GM12878 (cell line): ENCODE data around the gene CORO1C. TPM values are rescaled to one million over a fixed set of nuclear protein-coding genes. Genes with fewer than 3 reads are reported as not detected.

ENCODE experiments used
- ATAC-seq: fragments of 200-7000 bp; cut with Tn5 transposase; 3 replicates; pipeline ENCODE4 v1.9.1; 2020; ENCODE audit warnings: mild to moderate bottlenecking, moderate library complexity
- BruUV-seq: library from RNA; stranded (reverse); fragments of 400-500 nt; replicated peaks from 2 replicates; lab custom pipeline; 2021; lab: Mats Ljungman, UMichigan
- CTCF ChIA-PET: fragments of 300-600 bp; sonication (Branson Sonifier 250); formaldehyde crosslinking; extraction: SDS; loops from one replicate; lab custom pipeline; 2021; ENCODE audit warnings: inconsistent platforms; lab: Yijun Ruan, JAX
- POLR2A ChIA-PET: fragments of 350-600 bp; formaldehyde crosslinking; extraction: SDS; loops from one replicate; lab custom pipeline; 2021; ENCODE audit warnings: inconsistent platforms; lab: Charles Lee
- RAD21 ChIA-PET: fragments of 300-600 bp; sonication (Branson Sonifier 250); formaldehyde crosslinking; loops from one replicate; lab custom pipeline; 2023; ENCODE audit warnings: antibody characterized with exemption; ENCODE audit not compliant: unreplicated experiment; lab: Charles Lee
- SMC1A ChIA-PET: fragments of 300-600 bp; sonication (Branson Sonifier 250); formaldehyde crosslinking; loops from one replicate; lab custom pipeline; 2023; ENCODE audit not compliant: unreplicated experiment, uncharacterized antibody; lab: Charles Lee
- DNase-seq: peaks from one replicate; pipeline ENCODE4 v3.0.0-alpha.2; 2011; ENCODE audit warnings: low read depth, low spot score
- FAIRE-seq: peaks from 3 replicates; lab custom pipeline; 2011; peaks lifted over from hg19 to GRCh38; lab: Jason Lieb, UNC
- H2AFZ ChIP-seq: 2 replicates; pipeline ENCODE4 v1.6.0; 2011; ENCODE audit warnings: low read depth, low read length, control low read depth; ENCODE audit not compliant: control insufficient read depth
- H3K27ac ChIP-seq: 2 replicates; pipeline ENCODE4 v1.5.1; 2011; ENCODE audit warnings: control low read depth; ENCODE audit not compliant: control insufficient read depth, insufficient read depth
- H3K27me3 ChIP-seq, 2 experiments: replicated peaks in 1 of 2; 2 replicates each; pipeline versions ENCODE4 v1.6.0 to v1.6.1; 2011; ENCODE audit warnings: low read length in 1 of 2; ENCODE audit not compliant: control insufficient read depth in 2 of 2, insufficient read depth in 2 of 2
- H3K36me3 ChIP-seq, 2 experiments: 2 replicates each; pipeline ENCODE4 v1.5.1; 2011; ENCODE audit warnings: low read length in 1 of 2; ENCODE audit not compliant: control insufficient read depth in 2 of 2, insufficient read depth in 2 of 2
- H3K4me1 ChIP-seq: 2 replicates; pipeline ENCODE4 v1.6.1; 2011; ENCODE audit warnings: mild to moderate bottlenecking, low read length, moderate library complexity, mixed read lengths; ENCODE audit not compliant: control insufficient read depth, insufficient read depth
- H3K4me2 ChIP-seq: 2 replicates; pipeline ENCODE4 v1.6.0; 2011; ENCODE audit warnings: control low read depth; ENCODE audit not compliant: control insufficient read depth, insufficient read depth
- H3K4me3 ChIP-seq: fragments of 200-600 bp; sonication (generic); 2 replicates; pipeline ENCODE4 v1.5.1; 2016
- H3K79me2 ChIP-seq: 2 replicates; pipeline ENCODE4 v1.6.0; 2011; ENCODE audit warnings: low read length; ENCODE audit not compliant: control insufficient read depth, insufficient read depth
- H3K9ac ChIP-seq: 2 replicates; pipeline ENCODE4 v1.8.0; 2011; ENCODE audit warnings: low read length, control low read depth, mixed read lengths; ENCODE audit not compliant: control insufficient read depth, insufficient read depth
- H3K9me3 ChIP-seq: replicated peaks from 3 replicates; pipeline ENCODE4 v1.5.1; 2011; ENCODE audit warnings: mild to moderate bottlenecking, low read length; ENCODE audit not compliant: control insufficient read depth, insufficient read depth
- H4K20me1 ChIP-seq: 2 replicates; pipeline ENCODE4 v1.6.0; 2011; ENCODE audit not compliant: control insufficient read depth, insufficient read depth
- CREB1 ChIP-seq: IDR thresholded peaks from 2 replicates; pipeline ENCODE4 v1.6.1; 2012; ENCODE audit warnings: low read depth, mild to moderate bottlenecking, inconsistent platforms
- FOS ChIP-seq: IDR thresholded peaks from 3 replicates; pipeline ENCODE4 v1.6.1; 2011; ENCODE audit warnings: borderline replicate concordance; ENCODE audit not compliant: insufficient read length; ENCODE audit errors: extremely low read depth
- HDAC2 ChIP-seq: fragments of 200-600 bp; sonication (generic); IDR thresholded peaks from 2 replicates; pipeline ENCODE4 v1.6.1; 2017
- MEF2A ChIP-seq: IDR thresholded peaks from 2 replicates; pipeline ENCODE4 v1.6.1; 2011; ENCODE audit warnings: low read depth, mild to moderate bottlenecking, low read length, moderate library complexity; ENCODE audit not compliant: insufficient read depth
- MXI1 ChIP-seq: fragments of 150-350 bp; IDR thresholded peaks from 2 replicates; pipeline ENCODE4 v1.6.1; 2011; ENCODE audit warnings: low read depth, mild to moderate bottlenecking, inconsistent platforms, low read length, improper control_type of control experiment
- NBN ChIP-seq: fragments of 450-650 bp; IDR thresholded peaks from 2 replicates; pipeline ENCODE4 v1.6.1; 2016
- PAX8 ChIP-seq: fragments of 450-650 bp; IDR thresholded peaks from 2 replicates; pipeline ENCODE4 v1.6.1; 2017; ENCODE audit warnings: mild to moderate bottlenecking, moderate library complexity
- POU2F2 ChIP-seq: IDR thresholded peaks from 3 replicates; pipeline ENCODE4 v1.6.1; 2011; ENCODE audit warnings: low read depth, mild to moderate bottlenecking, low read length, borderline replicate concordance
- RAD21 ChIP-seq: IDR thresholded peaks from 2 replicates; pipeline ENCODE4 v1.6.1; 2011; ENCODE audit warnings: mild to moderate bottlenecking, low read depth, low read length, moderate library complexity; ENCODE audit not compliant: insufficient read depth
- SREBF1 ChIP-seq: IDR thresholded peaks from 2 replicates; pipeline ENCODE4 v1.6.1; 2012; ENCODE audit warnings: mild to moderate bottlenecking, low read length
- SUZ12 ChIP-seq: fragments of 200-600 bp; sonication (generic); IDR thresholded peaks from one replicate; pipeline ENCODE4 v1.6.1; 2018; ENCODE audit warnings: antibody characterized with exemption, mild to moderate bottlenecking; ENCODE audit not compliant: unreplicated experiment
- TARDBP ChIP-seq: IDR thresholded peaks from 2 replicates; pipeline ENCODE4 v1.6.1; 2016; ENCODE audit warnings: borderline replicate concordance
- TBL1XR1 ChIP-seq: IDR thresholded peaks from 2 replicates; pipeline ENCODE4 v1.6.1; 2012; ENCODE audit warnings: low read depth, low read length, improper control_type of control experiment
- TCF3 ChIP-seq: IDR thresholded peaks from 2 replicates; pipeline ENCODE4 v1.6.1; 2012; ENCODE audit warnings: low read depth, mild to moderate bottlenecking, low read length, borderline replicate concordance; ENCODE audit not compliant: insufficient read depth
- WGBS: methylation state at CpG from one replicate; pipeline ENCODE4 v1.1.6; 2016; ENCODE audit warnings: low lambda C conversion rate; ENCODE audit not compliant: insufficient replicate concordance, insufficient coverage; ENCODE audit errors: missing lambda C conversion rate; 5-methylcytosine and 5-hydroxymethylcytosine counted together
- in situ Hi-C: fragments of 300-500 bp; cut with MboI; formaldehyde crosslinking; loops from 9 replicates; pipeline ENCODE4 v1.14.3; 2018; ENCODE audit warnings: mixed read lengths
- intact Hi-C: fragments of 100-400 bp; cut with micrococcal nuclease; formaldehyde crosslinking; loops from one replicate; pipeline ENCODE4 v1.14.2; 2022; ENCODE audit not compliant: unreplicated experiment
- polyA plus RNA-seq, 11 experiments: library from polyadenylated mRNA; depleted of rRNA in 4 of 11; unstranded in 6 of 11; stranded (reverse) in 5 of 11; fragments of >200 nt; fragmentation: Nextera tagmentation in 4 of 11; fragmentation: Illumina TruSeq in 1 of 11; extraction: Ambion mirVana in 4 of 11; extraction: Trizol in 1 of 11; gene quantifications; 1 replicate in 1 of 11; 2 replicates in 10 of 11; pipeline versions ENCODE4 v1.2.1 to v1.2.3, GENCODE V29; 2011 to 2016; ENCODE audit warnings: inconsistent platforms in 2 of 11, missing spikeins in 2 of 11, low read depth in 1 of 11
- total RNA-seq, 4 experiments: library from RNA; depleted of rRNA in 3 of 4; stranded (reverse); fragments of >200 nt in 3 of 4; fragmentation: Illumina TruSeq in 1 of 4; extraction: Trizol in 1 of 4; gene quantifications; 2 replicates each; pipeline versions ENCODE4 v1.2.1 to v1.2.3, GENCODE V29; 2013 to 2021
- TF ChIP-seq, protein P1 (sequence below): fragments of 450-650 bp; formaldehyde crosslinking; IDR thresholded peaks from 2 replicates; pipeline ENCODE4 v1.4.0; 2022; ENCODE audit warnings: mild to moderate bottlenecking, moderate library complexity
- TF ChIP-seq, protein P2 (sequence below): fragments of 450-650 bp; IDR thresholded peaks from 2 replicates; pipeline ENCODE4 v1.6.1; 2018; ENCODE audit warnings: borderline replicate concordance, mild to moderate bottlenecking; ENCODE audit not compliant: partially characterized antibody
- TF ChIP-seq, protein P3 (sequence below): IDR thresholded peaks from 2 replicates; pipeline ENCODE4 v1.6.1; 2011; ENCODE audit warnings: low read depth, mild to moderate bottlenecking, low read length, moderate library complexity, borderline replicate concordance; ENCODE audit errors: extremely low read depth
- TF ChIP-seq, protein P4 (sequence below): fragments of 450-650 bp; IDR thresholded peaks from 2 replicates; pipeline ENCODE4 v1.6.1; 2017; ENCODE audit warnings: borderline replicate concordance

Gene CORO1C
- total and polyA plus RNA-seq, 10 of the 15 experiments (the other 5 are each of a cell fraction or from before 2014, with no cell fraction given), result 52.7 to 254 (median 171) TPM

DNA sequence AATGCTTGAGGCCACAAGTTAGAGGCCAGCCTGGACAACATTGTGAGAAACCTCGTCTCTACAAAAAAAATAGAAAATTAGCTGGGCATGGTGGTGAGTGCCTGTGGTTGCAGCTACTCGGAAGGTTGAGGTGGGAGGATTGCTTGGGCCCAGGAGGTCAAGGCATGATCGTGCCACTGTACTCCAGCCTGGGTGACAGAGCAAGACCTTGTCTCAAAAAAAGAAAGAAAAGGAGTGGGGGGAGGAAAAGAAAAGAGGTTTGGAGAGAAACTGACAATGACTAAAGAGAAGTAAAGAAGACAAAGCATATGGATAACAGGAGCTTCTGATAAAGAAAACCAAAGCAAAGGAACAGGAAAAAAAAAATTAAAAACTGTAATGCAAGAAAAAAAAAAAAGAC lies 60.2 kb downstream of the CORO1C start:
- Histone ChIP-seq H4K20me1 (no peaks in the 10 kb centered on the region), H3K4me3 (no peak overlapping the region), H3K79me2 (peaks cover 34% of the 10 kb centered on the region), H3K4me1 (peaks cover 23% of the 10 kb centered on the region), H3K9ac (no peak overlapping the region), H3K9me3 (no peaks in the 10 kb centered on the region), H3K27ac (no peak overlapping the region), H3K27me3 (no peaks in the 10 kb centered on the region), H3K36me3 (peaks cover 4 to 12% of the 10 kb centered on the region in 2 experiments), H3K4me2 (no peak overlapping the region), H2AFZ (no peak overlapping the region)
- ATAC-seq, result no peak
- 70% methylated on average over 3 of the region's 3 CpGs for WGBS
- BruUV-seq, result no TSS peak
- ChIA-PET POLR2A (interaction anchor here (0.6 to 2.9 kb wide), 2 partner anchors 15 to 109 kb away, joined by 4 to 19 read pairs; partner anchors contain the start of gene ISCU), RAD21 (interaction anchor here (1.7 kb wide), 1 partner anchor 10 kb away, joined by 3 read pairs; no protein-coding TSS in a partner anchor), CTCF (interaction anchor here (1.0 to 3.3 kb wide), 3 partner anchors 15 to 53 kb away, joined by 3 to 21 read pairs (median 8); no protein-coding TSS in a partner anchor), SMC1A (interaction anchor here (11.4 to 11.9 kb wide), 2 partner anchors 17 to 130 kb away, joined by 215 to 293 read pairs; no protein-coding TSS in a partner anchor)
- in situ Hi-C loops, result no loop called here
- no peak for FAIRE-seq
- intact Hi-C loops, result no loop called here
- no peak for DNase-seq
- TF ChIP-seq SUZ12 (no peak), SREBF1 (no peak), RAD21 (no peak), POU2F2 (no peak), NBN (no peak), TARDBP (no peak), PAX8 (no peak), MEF2A (no peak), HDAC2 (no peak), FOS (no peak), MXI1 (no peak), CREB1 (no peak), TCF3 (no peak), TBL1XR1 (no peak)
- TF ChIP-seq, protein P1, sequence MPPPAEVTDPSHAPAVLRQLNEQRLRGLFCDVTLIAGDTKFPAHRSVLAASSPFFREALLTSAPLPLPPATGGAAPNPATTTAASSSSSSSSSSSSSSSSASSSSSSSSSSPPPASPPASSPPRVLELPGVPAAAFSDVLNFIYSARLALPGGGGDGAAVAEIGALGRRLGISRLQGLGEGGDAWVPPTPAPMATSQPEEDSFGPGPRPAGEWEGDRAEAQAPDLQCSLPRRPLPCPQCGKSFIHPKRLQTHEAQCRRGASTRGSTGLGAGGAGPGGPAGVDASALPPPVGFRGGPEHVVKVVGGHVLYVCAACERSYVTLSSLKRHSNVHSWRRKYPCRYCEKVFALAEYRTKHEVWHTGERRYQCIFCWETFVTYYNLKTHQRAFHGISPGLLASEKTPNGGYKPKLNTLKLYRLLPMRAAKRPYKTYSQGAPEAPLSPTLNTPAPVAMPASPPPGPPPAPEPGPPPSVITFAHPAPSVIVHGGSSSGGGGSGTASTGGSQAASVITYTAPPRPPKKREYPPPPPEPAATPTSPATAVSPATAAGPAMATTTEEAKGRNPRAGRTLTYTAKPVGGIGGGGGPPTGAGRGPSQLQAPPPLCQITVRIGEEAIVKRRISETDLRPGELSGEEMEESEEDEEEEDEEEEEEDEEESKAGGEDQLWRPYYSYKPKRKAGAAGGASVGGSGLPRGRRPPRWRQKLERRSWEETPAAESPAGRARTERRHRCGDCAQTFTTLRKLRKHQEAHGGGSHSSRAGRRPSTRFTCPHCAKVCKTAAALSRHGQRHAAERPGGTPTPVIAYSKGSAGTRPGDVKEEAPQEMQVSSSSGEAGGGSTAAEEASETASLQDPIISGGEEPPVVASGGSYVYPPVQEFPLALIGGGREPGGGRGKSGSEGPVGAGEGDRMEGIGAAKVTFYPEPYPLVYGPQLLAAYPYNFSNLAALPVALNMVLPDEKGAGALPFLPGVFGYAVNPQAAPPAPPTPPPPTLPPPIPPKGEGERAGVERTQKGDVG (CRISPR knock-in tag), result no peak
- TF ChIP-seq, protein P2, sequence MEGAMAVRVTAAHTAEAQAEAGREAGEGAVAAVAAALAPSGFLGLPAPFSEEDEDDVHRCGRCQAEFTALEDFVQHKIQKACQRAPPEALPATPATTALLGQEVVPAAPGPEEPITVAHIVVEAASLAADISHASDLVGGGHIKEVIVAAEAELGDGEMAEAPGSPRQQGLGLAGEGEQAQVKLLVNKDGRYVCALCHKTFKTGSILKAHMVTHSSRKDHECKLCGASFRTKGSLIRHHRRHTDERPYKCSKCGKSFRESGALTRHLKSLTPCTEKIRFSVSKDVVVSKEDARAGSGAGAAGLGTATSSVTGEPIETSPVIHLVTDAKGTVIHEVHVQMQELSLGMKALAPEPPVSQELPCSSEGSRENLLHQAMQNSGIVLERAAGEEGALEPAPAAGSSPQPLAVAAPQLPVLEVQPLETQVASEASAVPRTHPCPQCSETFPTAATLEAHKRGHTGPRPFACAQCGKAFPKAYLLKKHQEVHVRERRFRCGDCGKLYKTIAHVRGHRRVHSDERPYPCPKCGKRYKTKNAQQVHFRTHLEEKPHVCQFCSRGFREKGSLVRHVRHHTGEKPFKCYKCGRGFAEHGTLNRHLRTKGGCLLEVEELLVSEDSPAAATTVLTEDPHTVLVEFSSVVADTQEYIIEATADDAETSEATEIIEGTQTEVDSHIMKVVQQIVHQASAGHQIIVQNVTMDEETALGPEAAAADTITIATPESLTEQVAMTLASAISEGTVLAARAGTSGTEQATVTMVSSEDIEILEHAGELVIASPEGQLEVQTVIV, result no peak
- TF ChIP-seq, protein P3, sequence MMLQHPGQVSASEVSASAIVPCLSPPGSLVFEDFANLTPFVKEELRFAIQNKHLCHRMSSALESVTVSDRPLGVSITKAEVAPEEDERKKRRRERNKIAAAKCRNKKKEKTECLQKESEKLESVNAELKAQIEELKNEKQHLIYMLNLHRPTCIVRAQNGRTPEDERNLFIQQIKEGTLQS, result no peak
- TF ChIP-seq, protein P4, sequence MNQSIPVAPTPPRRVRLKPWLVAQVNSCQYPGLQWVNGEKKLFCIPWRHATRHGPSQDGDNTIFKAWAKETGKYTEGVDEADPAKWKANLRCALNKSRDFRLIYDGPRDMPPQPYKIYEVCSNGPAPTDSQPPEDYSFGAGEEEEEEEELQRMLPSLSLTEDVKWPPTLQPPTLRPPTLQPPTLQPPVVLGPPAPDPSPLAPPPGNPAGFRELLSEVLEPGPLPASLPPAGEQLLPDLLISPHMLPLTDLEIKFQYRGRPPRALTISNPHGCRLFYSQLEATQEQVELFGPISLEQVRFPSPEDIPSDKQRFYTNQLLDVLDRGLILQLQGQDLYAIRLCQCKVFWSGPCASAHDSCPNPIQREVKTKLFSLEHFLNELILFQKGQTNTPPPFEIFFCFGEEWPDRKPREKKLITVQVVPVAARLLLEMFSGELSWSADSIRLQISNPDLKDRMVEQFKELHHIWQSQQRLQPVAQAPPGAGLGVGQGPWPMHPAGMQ, result no peak
